Measurements from ENCODE around the gene WFS1. TPM values are rescaled to one million over a fixed set of nuclear protein-coding genes. Genes with fewer than 3 reads are reported as not detected.

The WFS1 gene
- total RNA-seq, 4 donors from 2014 or later, result 95.7 to 137 (median 101) TPM

DNA sequence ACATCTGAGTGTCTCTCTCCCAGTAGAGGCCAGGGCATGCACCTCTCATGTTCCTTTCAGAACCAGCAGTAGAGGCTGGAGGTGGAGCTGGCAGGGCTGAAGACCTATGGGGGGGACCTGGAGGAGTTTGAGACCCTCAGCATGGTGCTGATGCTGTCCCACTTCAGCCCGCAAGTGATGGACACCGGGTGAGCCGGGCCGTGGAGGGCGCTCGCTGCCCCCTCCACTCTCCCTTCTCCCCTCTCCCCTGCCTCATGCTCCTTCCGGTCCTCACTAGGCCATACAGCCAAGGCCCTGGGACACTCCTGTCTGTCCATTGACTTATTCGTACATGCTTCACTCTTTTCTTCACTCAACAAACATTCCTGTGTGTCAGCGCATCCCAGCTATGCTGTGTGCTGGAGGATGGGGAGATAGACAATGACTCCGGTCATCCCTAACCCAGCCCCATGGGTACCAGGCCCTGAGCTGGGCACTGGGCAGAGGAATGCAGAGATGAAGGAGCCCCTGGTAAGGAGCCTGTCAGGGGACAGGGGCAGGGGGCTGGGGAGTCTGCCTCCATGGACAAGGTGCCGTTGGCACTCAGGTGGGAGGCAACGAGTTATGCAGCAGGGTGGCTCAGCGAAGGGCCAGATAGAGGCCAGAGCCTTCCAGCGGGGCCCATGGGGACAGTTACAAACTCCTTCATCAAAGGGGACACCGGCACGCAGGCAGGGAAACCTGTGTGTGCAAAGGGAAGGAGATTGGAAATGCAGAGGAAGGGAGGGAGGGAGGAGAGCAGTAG is 28.4 kb upstream of the WFS1 start:
- H3K4me1 ChIP-seq, result peaks cover 0 to 9% (median 0%) of the 10 kb centered on the region in 3 donors
- no peak overlapping the region for H3K27ac ChIP-seq
- 80 to 85% methylated on average over 3 to 13 of the region's 16 CpGs for WGBS, 2 donors (ENCODE audit: low coverage in 1 of 2)
- H3K9me3 ChIP-seq, result peaks cover 0 to 23% (median 0%) of the 10 kb centered on the region in 3 donors
- no peaks in the 10 kb centered on the region for H3K36me3 ChIP-seq
- TF ChIP-seq CTCF (IDR thresholded peaks at IDR 0.05) (no peak), EP300 (IDR thresholded peaks at IDR 0.05) (no peak), POLR2AphosphoS5 (IDR thresholded peaks at IDR 0.05) (no peak), POLR2A (IDR thresholded peaks at IDR 0.05) (no peak)
- H3K27me3 ChIP-seq, result peaks cover 74% of the 10 kb centered on the region
- H3K4me3 ChIP-seq, result no peak overlapping the region
- no peak for ATAC-seq

- TF ChIP-seq POLR2AphosphoS5 (IDR thresholded peaks at IDR 0.05) (no peak), EP300 (IDR thresholded peaks at IDR 0.05) (no peak), POLR2A (IDR thresholded peaks at IDR 0.05) (no peak), CTCF (IDR thresholded peaks at IDR 0.05) (no peak)
- 83 to 100% methylated on average over 2 to 6 of the region's 12 CpGs for WGBS, 2 donors (ENCODE audit: low coverage in 1 of 2)
- Histone ChIP-seq H3K9me3 (peaks cover 0 to 23% (median 0%) of the 10 kb centered on the region in 3 donors), H3K27ac (no peak overlapping the region), H3K36me3 (no peaks in the 10 kb centered on the region), H3K4me1 (peaks cover 0 to 9% (median 0%) of the 10 kb centered on the region in 3 donors), H3K4me3 (no peak overlapping the region), H3K27me3 (peaks cover 77% of the 10 kb centered on the region)
- no peak for ATAC-seq
These were observed 27.2 kb upstream of the WFS1 start for GRCh38 chr4:6242271-6243029.

- H3K4me1 ChIP-seq, result peaks cover 0 to 9% (median 0%) of the 10 kb centered on the region in 3 donors
- no peak for ATAC-seq
- H3K4me3 ChIP-seq, result peak overlapping the region in 1 of 2 donors; percentile 41
- H3K27ac ChIP-seq, result no peak overlapping the region
- no peak for TF ChIP-seq CTCF (IDR thresholded peaks at IDR 0.05)
- no peak for TF ChIP-seq EP300 (IDR thresholded peaks at IDR 0.05)
- TF ChIP-seq POLR2AphosphoS5 (IDR thresholded peaks at IDR 0.05), result no peak
- no peak for TF ChIP-seq POLR2A (IDR thresholded peaks at IDR 0.05)
- no peaks in the 10 kb centered on the region for H3K36me3 ChIP-seq
- H3K27me3 ChIP-seq, result peaks cover 82% of the 10 kb centered on the region
- H3K9me3 ChIP-seq, result peaks cover 0 to 23% (median 0%) of the 10 kb centered on the region in 3 donors
- 7% methylated on average over 6 of the region's 67 CpGs; no CpG with 5 or more reads in 1 of the 2 donors for WGBS, 2 donors (ENCODE audit: low coverage in 1 of 2)
These were observed 24.1 kb upstream of the WFS1 start for GRCh38 chr4:6245246-6246169.

DNA sequence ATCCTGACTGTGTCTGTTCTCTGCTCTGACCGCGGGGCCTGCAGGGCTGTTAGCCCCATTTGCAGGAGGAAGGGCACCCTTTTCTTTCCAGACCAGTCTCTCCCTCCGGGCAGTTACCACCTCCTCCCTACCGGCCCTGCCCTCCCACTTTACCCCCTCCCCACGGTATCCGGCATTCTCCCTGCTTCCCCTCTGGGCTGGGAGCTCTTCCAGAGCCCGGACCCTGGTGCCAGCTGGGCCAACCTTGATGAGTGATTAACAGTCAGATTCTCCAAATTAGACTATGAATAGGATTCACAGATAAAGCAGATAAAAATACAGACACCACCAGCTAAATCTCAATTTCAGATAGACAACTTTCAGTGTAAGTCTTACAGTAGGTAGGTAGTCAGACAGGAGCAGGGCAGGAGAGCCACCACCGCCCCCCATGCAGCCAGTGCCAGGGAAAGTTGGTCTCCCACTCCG is 23.4 kb upstream of the WFS1 start:
- TF ChIP-seq EP300 (IDR thresholded peaks at IDR 0.05), result no peak
- TF ChIP-seq POLR2A (IDR thresholded peaks at IDR 0.05), result no peak
- no peak for TF ChIP-seq CTCF (IDR thresholded peaks at IDR 0.05)
- TF ChIP-seq POLR2AphosphoS5 (IDR thresholded peaks at IDR 0.05), result no peak
- WGBS, 2 donors (ENCODE audit: low coverage in 1 of 2), result 46 to 100% methylated on average over 1 to 6 of the region's 9 CpGs
- Histone ChIP-seq H3K27ac (no peak overlapping the region), H3K4me1 (peaks cover 0 to 9% (median 0%) of the 10 kb centered on the region in 3 donors), H3K27me3 (peaks cover 77% of the 10 kb centered on the region), H3K4me3 (no peak overlapping the region), H3K36me3 (no peaks in the 10 kb centered on the region), H3K9me3 (peaks cover 0 to 23% (median 0%) of the 10 kb centered on the region in 3 donors)
- ATAC-seq, result no peak
